ENCODE measurements around the gene STK39. TPM values are rescaled to one million over a fixed set of nuclear protein-coding genes. Genes with fewer than 3 reads are reported as not detected.

STK39 gene
- polyA plus RNA-seq, 1 donor from 2014 or later: 9.5 TPM

GRCh38 chr2:168135630-168136029 lies 111.8 kb downstream of the STK39 start (continued):
- no peak for TF ChIP-seq MXI1 (conservative IDR thresholded peaks at IDR 0.05; ENCODE audit: poor library complexity, severe bottlenecking)

DNA sequence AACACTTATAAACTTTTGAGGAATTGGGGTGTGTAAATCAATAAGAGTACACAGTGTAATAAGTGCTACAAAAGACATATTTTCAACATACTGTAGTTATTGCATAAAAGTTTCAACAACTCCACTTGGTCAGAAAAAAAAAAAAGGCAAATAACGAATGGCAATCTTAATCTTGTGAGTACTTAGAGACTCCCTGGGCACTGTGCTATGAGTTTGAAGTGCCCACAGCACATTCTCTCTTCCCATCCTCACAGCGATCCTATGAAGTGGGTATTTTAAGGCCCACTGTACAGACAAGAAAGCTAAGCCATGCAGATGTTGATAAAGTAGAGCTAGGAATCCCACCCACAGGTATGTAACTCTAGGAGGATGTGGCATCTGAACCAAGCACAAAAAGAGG lies 112.3 kb downstream of the STK39 start:
- H3K79me2 ChIP-seq (replicated peaks; ENCODE audit: insufficient read depth, low read length): no peaks in the 10 kb centered on the region
- no peak overlapping the region for H2AFZ ChIP-seq (ENCODE audit: low read depth, low read length)
- H3K36me3 ChIP-seq (ENCODE audit: insufficient read depth, low read length): no peaks in the 10 kb centered on the region
- no peaks in the 10 kb centered on the region for H3K9me3 ChIP-seq (ENCODE audit: low read length)
- no peaks in the 10 kb centered on the region for H4K20me1 ChIP-seq (ENCODE audit: insufficient read depth)
- H3F3A ChIP-seq (ENCODE audit: insufficient read depth, low read length, poor library complexity, severe bottlenecking): no peaks in the 10 kb centered on the region
- H3K4me3 ChIP-seq (ENCODE audit: low read length): no peak overlapping the region
- H3K9ac ChIP-seq (ENCODE audit: low read length): no peak overlapping the region
- H3K9me2 ChIP-seq (ENCODE audit: insufficient read depth, low read length): no peaks in the 10 kb centered on the region
- TF ChIP-seq POLR2AphosphoS5 (IDR thresholded peaks at IDR 0.05) (no peak), REST (IDR thresholded peaks at IDR 0.05; ENCODE audit: borderline replicate concordance) (no peak), CTCF (IDR thresholded peaks at IDR 0.05; ENCODE audit: poor library complexity, severe bottlenecking) (no peak), TAF1 (IDR thresholded peaks at IDR 0.05; ENCODE audit: low read depth) (no peak), MXI1 (conservative IDR thresholded peaks at IDR 0.05; ENCODE audit: poor library complexity, severe bottlenecking) (no peak), EZH2 (IDR thresholded peaks at IDR 0.05; ENCODE audit: borderline replicate concordance, insufficient read depth, low read length, poor library complexity, severe bottlenecking) (no peak), EP300 (conservative IDR thresholded peaks at IDR 0.05; ENCODE audit: poor library complexity, severe bottlenecking) (no peak), SMC3 (conservative IDR thresholded peaks at IDR 0.05; ENCODE audit: poor library complexity) (no peak), RAD21 (conservative IDR thresholded peaks at IDR 0.05) (no peak)
- no peak overlapping the region for H3K27ac ChIP-seq (ENCODE audit: low read length)
- H3K4me2 ChIP-seq (ENCODE audit: low read length): no peak overlapping the region
- H3K27me3 ChIP-seq (ENCODE audit: insufficient read depth, low read depth, low read length): no peaks in the 10 kb centered on the region

DNA sequence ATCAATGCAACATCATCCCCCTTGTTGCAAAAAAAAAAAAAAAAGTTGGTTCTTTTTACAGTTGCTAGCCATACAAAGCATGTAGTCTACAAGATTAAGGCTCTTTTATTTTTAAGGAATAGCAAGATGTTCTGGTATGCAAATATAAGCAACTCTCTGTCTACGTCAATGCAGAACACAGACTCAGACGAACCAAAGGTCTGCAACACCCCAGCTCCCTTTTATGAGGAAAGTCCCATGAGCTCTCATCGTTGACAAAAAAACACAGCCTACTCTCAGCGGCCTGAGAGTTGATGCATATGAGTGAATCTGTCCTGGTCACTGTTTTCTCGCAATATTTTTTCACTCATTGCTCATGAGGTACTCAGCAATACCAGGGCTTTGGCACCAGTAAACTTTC lies 112.9 kb downstream of the STK39 start:
- H3K9ac ChIP-seq (ENCODE audit: low read length): no peak overlapping the region
- no peak overlapping the region for H3K4me3 ChIP-seq (ENCODE audit: low read length)
- no peaks in the 10 kb centered on the region for H4K20me1 ChIP-seq (ENCODE audit: insufficient read depth)
- no peaks in the 10 kb centered on the region for H3F3A ChIP-seq (ENCODE audit: insufficient read depth, low read length, poor library complexity, severe bottlenecking)
- H3K4me2 ChIP-seq (ENCODE audit: low read length): no peak overlapping the region
- no peaks in the 10 kb centered on the region for H3K36me3 ChIP-seq (ENCODE audit: insufficient read depth, low read length)
- H3K9me2 ChIP-seq (ENCODE audit: insufficient read depth, low read length): no peaks in the 10 kb centered on the region
- TF ChIP-seq TAF1 (IDR thresholded peaks at IDR 0.05; ENCODE audit: low read depth) (no peak), SMC3 (conservative IDR thresholded peaks at IDR 0.05; ENCODE audit: poor library complexity) (no peak), EP300 (conservative IDR thresholded peaks at IDR 0.05; ENCODE audit: poor library complexity, severe bottlenecking) (no peak), CTCF (IDR thresholded peaks at IDR 0.05; ENCODE audit: poor library complexity, severe bottlenecking) (no peak), POLR2AphosphoS5 (IDR thresholded peaks at IDR 0.05) (no peak), MXI1 (conservative IDR thresholded peaks at IDR 0.05; ENCODE audit: poor library complexity, severe bottlenecking) (no peak)
- H3K27me3 ChIP-seq (ENCODE audit: insufficient read depth, low read depth, low read length): no peaks in the 10 kb centered on the region
- H3K79me2 ChIP-seq (replicated peaks; ENCODE audit: insufficient read depth, low read length): no peaks in the 10 kb centered on the region
- H3K9me3 ChIP-seq (ENCODE audit: low read length): no peaks in the 10 kb centered on the region
- H3K27ac ChIP-seq (ENCODE audit: low read length): no peak overlapping the region
- H2AFZ ChIP-seq (ENCODE audit: low read depth, low read length): no peak overlapping the region
